ENCODE measurements around the gene BOLA1. TPM values are rescaled to one million over a fixed set of nuclear protein-coding genes. Genes with fewer than 3 reads are reported as not detected.
A peak's percentile ranks its signal among the peaks of the same experiment; 100 is the strongest.

BOLA1 gene
- total and polyA plus RNA-seq, 2 experiments from 2014 or later: 18.4 to 26.2 TPM

GRCh38 chr1:149884433-149885338 is 14.7 kb upstream of the BOLA1 start:
- peaks cover 2% of the 10 kb centered on the region for H3K27me3 Mint-ChIP-seq (ENCODE audit: insufficient read depth, low read depth, poor library complexity)
- Histone ChIP-seq H3K4me3 (peak overlapping the region; percentile 87), H3F3A (replicated peaks; ENCODE audit: low read depth) (peaks cover 12% of the 10 kb centered on the region; the same call in 1 of the 2 replicates), H3K4me2 (peak overlapping the region; percentile 80), H4K20me1 (replicated peaks; ENCODE audit: insufficient read depth) (no peaks in the 10 kb centered on the region), H3K9me2 (ENCODE audit: insufficient read depth) (no peaks in the 10 kb centered on the region), H3K36me3 (ENCODE audit: insufficient read depth) (no peaks in the 10 kb centered on the region), H3K4me1 (ENCODE audit: insufficient read depth) (peaks cover 3% of the 10 kb centered on the region; the same call in 1 of the 2 replicates), H3K27ac (ENCODE audit: low read depth) (peak overlapping the region; percentile 99), H3K27me3 (ENCODE audit: insufficient read depth) (no peaks in the 10 kb centered on the region), H2AFZ (no peak overlapping the region), H3K79me2 (replicated peaks; ENCODE audit: insufficient read depth) (0 out of 2 replicates have a peak, but pooled peaks cover 7% of the 10 kb centered on the region)
- H3K4me3 Mint-ChIP-seq: no peak overlapping the region
- no peaks in the 10 kb centered on the region for H3K9me3 Mint-ChIP-seq
- DNase-seq (ENCODE audit: low spot score) (peak; percentile 35), ATAC-seq (peak; percentile 1; the same call in 1 of the 3 replicates)
- H3K27ac Mint-ChIP-seq: no peak overlapping the region
- H3K36me3 Mint-ChIP-seq (ENCODE audit: low read depth): no peaks in the 10 kb centered on the region
- peaks cover 5% of the 10 kb centered on the region; the same call in 2 of the 3 replicates for H3K4me1 Mint-ChIP-seq
- TF ChIP-seq EZH2 (IDR thresholded peaks at IDR 0.05; ENCODE audit: low read depth, unreplicated experiment) (no peak), ZNF331 (CRISPR knock-in tag; IDR thresholded peaks at IDR 0.05; ENCODE audit: low read depth) (no peak), ETS1 (IDR thresholded peaks at IDR 0.05) (no peak), CREB1 (CRISPR knock-in tag; IDR thresholded peaks at IDR 0.05; ENCODE audit: low read depth) (no peak), ZNF114 (CRISPR knock-in tag; IDR thresholded peaks at IDR 0.05) (no peak), NANOG (IDR thresholded peaks at IDR 0.05; ENCODE audit: borderline replicate concordance) (no peak), JUNB (IDR thresholded peaks at IDR 0.05; ENCODE audit: unreplicated experiment) (no peak), CTCF (conservative IDR thresholded peaks at IDR 0.05; ENCODE audit: low read depth in 2 of 2) (no peak), EZH2phosphoT487 (IDR thresholded peaks at IDR 0.05; ENCODE audit: unreplicated experiment) (no peak), POLR2AphosphoS5 (IDR thresholded peaks at IDR 0.05; ENCODE audit: low read depth) (no peak), ZNF462 (CRISPR knock-in tag; IDR thresholded peaks at IDR 0.05) (no peak), STAT1 (IDR thresholded peaks at IDR 0.05; ENCODE audit: unreplicated experiment) (no peak)
- TF ChIP-seq, protein P1, sequence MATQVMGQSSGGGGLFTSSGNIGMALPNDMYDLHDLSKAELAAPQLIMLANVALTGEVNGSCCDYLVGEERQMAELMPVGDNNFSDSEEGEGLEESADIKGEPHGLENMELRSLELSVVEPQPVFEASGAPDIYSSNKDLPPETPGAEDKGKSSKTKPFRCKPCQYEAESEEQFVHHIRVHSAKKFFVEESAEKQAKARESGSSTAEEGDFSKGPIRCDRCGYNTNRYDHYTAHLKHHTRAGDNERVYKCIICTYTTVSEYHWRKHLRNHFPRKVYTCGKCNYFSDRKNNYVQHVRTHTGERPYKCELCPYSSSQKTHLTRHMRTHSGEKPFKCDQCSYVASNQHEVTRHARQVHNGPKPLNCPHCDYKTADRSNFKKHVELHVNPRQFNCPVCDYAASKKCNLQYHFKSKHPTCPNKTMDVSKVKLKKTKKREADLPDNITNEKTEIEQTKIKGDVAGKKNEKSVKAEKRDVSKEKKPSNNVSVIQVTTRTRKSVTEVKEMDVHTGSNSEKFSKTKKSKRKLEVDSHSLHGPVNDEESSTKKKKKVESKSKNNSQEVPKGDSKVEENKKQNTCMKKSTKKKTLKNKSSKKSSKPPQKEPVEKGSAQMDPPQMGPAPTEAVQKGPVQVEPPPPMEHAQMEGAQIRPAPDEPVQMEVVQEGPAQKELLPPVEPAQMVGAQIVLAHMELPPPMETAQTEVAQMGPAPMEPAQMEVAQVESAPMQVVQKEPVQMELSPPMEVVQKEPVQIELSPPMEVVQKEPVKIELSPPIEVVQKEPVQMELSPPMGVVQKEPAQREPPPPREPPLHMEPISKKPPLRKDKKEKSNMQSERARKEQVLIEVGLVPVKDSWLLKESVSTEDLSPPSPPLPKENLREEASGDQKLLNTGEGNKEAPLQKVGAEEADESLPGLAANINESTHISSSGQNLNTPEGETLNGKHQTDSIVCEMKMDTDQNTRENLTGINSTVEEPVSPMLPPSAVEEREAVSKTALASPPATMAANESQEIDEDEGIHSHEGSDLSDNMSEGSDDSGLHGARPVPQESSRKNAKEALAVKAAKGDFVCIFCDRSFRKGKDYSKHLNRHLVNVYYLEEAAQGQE (IDR thresholded peaks at IDR 0.05; ENCODE audit: unreplicated experiment): no peak
